Endothelial cell of umbilical vein (primary cell): ENCODE measurements around the gene MGAT5.

Experiments used
- CTCF ChIP-seq, 2 donors: IDR thresholded peaks; 1 replicate in 1 of 2; 2 replicates in 1 of 2; pipeline ENCODE4 v1.5.1; 2011; ENCODE audit warnings: low read length in 2 of 2, mild to moderate bottlenecking in 2 of 2, moderate library complexity in 2 of 2, control low read depth in 1 of 2, inconsistent platforms in 1 of 2, low read depth in 1 of 2; ENCODE audit not compliant: insufficient read depth in 1 of 2; ENCODE audit errors: extremely low read depth in 1 of 2
- EZH2 ChIP-seq: IDR thresholded peaks from 2 replicates; pipeline ENCODE4 v1.6.1; 2012; ENCODE audit warnings: borderline replicate concordance, low read depth, mild to moderate bottlenecking, moderate library complexity, low read length, inconsistent platforms; ENCODE audit not compliant: severe bottlenecking
- FOS ChIP-seq: IDR thresholded peaks from 2 replicates; pipeline ENCODE4 v1.6.1; 2011; ENCODE audit warnings: mild to moderate bottlenecking, low read length, moderate library complexity, borderline replicate concordance; ENCODE audit not compliant: insufficient read depth
- GATA2 ChIP-seq: IDR thresholded peaks from 2 replicates; pipeline ENCODE4 v1.7.0; 2011; ENCODE audit warnings: low read depth, mild to moderate bottlenecking, moderate library complexity, mixed read lengths, low read length; ENCODE audit not compliant: insufficient read length, insufficient read depth
- JUN ChIP-seq: IDR thresholded peaks from 2 replicates; pipeline ENCODE4 v1.6.1; 2011; ENCODE audit warnings: borderline replicate concordance, low read depth; ENCODE audit not compliant: insufficient read length, insufficient read depth
- MYC ChIP-seq: IDR thresholded peaks from one replicate; pipeline ENCODE4 v1.6.1; 2011; ENCODE audit warnings: mild to moderate bottlenecking, low read depth, low read length
- POLR2A ChIP-seq: IDR thresholded peaks from 2 replicates; pipeline ENCODE4 v1.6.1; 2012; ENCODE audit warnings: low read depth, mild to moderate bottlenecking, control low read depth, low read length
- POLR2AphosphoS5 ChIP-seq: IDR thresholded peaks from 2 replicates; pipeline ENCODE4 v1.6.1; 2012; ENCODE audit warnings: low read depth, mild to moderate bottlenecking, control low read depth, low read length, moderate library complexity; ENCODE audit not compliant: insufficient read depth
- TF ChIP-seq, protein P1 (sequence below): IDR thresholded peaks from 2 replicates; pipeline ENCODE4 v1.6.1; 2011; ENCODE audit not compliant: insufficient read depth, insufficient read length

GRCh38 chr2:134453476-134453875 lies 199.6 kb downstream of the MGAT5 start:
- TF ChIP-seq, protein P1, sequence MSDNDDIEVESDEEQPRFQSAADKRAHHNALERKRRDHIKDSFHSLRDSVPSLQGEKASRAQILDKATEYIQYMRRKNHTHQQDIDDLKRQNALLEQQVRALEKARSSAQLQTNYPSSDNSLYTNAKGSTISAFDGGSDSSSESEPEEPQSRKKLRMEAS = no peak
- no peak for TF ChIP-seq POLR2A
- TF ChIP-seq EZH2 = no peak
- TF ChIP-seq POLR2AphosphoS5 = no peak
- no peak for TF ChIP-seq CTCF (IDR thresholded peaks at IDR 0.05; ENCODE audit: extremely low read depth in 1 of 2, insufficient read depth in 1 of 2, low read depth in 1 of 2, low read length in 2 of 2)
- no peak for TF ChIP-seq JUN
- no peak for TF ChIP-seq MYC
- TF ChIP-seq GATA2 = no peak
- no peak for TF ChIP-seq FOS
